ENCODE data around the gene CST4. TPM values are rescaled to one million over a fixed set of nuclear protein-coding genes. Genes with fewer than 3 reads are reported as not detected.
"Not testable (repeated sequence)": the region's sequence is repeated elsewhere in the genome, so short reads cannot be mapped to it uniquely, and the experiment has no call there.

Gene CST4
- total and polyA plus RNA-seq, 10 of the 15 experiments (the other 5 are each of a cell fraction or from before 2014, with no cell fraction given) = not detected

DNA sequence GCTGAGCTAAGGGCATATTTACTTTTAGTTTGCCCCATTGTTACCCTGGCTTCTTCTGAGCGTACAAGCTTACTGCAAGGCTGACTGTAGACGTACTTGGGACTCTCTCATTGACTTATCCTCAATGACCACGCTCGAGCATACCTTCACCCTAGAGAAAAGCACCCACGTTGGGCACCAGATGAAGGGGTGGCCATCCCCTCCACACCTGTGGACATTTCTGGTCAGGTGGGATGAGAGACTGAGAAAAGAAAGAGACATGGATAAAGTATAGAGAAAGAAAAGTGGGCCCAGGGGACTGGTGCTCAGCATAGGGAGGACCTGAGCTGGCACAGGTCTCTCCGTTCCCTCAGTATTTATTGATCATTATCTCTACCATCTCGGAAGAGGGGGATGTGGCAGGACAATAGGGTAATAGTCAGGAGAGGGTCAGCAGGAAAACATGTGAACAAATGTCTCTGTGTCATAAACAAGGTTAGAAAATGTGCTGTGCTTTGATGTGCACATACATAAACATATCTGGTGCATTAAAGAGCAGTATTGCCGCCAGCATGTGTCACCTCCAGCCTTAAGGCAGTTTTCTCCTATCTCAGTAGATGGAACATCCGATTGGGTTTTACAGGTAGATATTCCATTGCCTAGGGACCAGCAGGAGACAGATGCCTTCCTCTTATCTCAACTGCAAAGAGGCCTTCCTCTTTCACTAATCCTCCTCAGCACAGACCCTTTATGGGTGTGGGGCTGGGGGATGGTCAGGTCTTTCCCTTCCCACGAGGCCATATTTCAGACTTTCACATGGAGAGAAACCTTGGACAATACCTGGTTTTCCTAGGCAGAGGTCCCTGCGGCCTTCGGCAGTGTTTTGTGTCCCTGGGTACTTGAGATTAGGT, 5.6 kb upstream of the CST4 start:
- H3K9me3 ChIP-seq (replicated peaks; ENCODE audit: control insufficient read depth, insufficient read depth, low read length); BruUV-seq (replicated peaks); RAD21 ChIA-PET (ENCODE audit: unreplicated experiment); DNase-seq (ENCODE audit: low read depth, low spot score); intact Hi-C loops (cut with micrococcal nuclease; ENCODE audit: unreplicated experiment); in situ Hi-C loops (cut with MboI); H3K4me1 ChIP-seq (ENCODE audit: control insufficient read depth, insufficient read depth, low read length); H3K27ac ChIP-seq (ENCODE audit: control insufficient read depth, insufficient read depth); POLR2A ChIA-PET; CTCF ChIA-PET; H3K79me2 ChIP-seq (ENCODE audit: control insufficient read depth, insufficient read depth, low read length); H2AFZ ChIP-seq (ENCODE audit: control insufficient read depth, low read depth, low read length); H3K9ac ChIP-seq (ENCODE audit: control insufficient read depth, insufficient read depth, low read length); H4K20me1 ChIP-seq (ENCODE audit: control insufficient read depth, insufficient read depth); FAIRE-seq; H3K4me3 ChIP-seq; H3K4me2 ChIP-seq (ENCODE audit: control insufficient read depth, insufficient read depth); H3K27me3 ChIP-seq (replicated peaks in 1 of 2; ENCODE audit: control insufficient read depth in 2 of 2, insufficient read depth in 2 of 2, low read length in 1 of 2); H3K36me3 ChIP-seq (ENCODE audit: control insufficient read depth in 2 of 2, insufficient read depth in 2 of 2, low read length in 1 of 2); ATAC-seq: not testable (repeated sequence)
- SMC1A ChIA-PET (ENCODE audit: uncharacterized antibody, unreplicated experiment) = interaction anchor here (0.6 kb wide), 1 partner anchor 59 kb away, joined by 3 read pairs; no protein-coding TSS in a partner anchor
- 9% methylated on average over 12 of the region's 12 CpGs for WGBS (ENCODE audit: insufficient coverage, insufficient replicate concordance, low lambda C conversion rate, missing lambda C conversion rate)

DNA sequence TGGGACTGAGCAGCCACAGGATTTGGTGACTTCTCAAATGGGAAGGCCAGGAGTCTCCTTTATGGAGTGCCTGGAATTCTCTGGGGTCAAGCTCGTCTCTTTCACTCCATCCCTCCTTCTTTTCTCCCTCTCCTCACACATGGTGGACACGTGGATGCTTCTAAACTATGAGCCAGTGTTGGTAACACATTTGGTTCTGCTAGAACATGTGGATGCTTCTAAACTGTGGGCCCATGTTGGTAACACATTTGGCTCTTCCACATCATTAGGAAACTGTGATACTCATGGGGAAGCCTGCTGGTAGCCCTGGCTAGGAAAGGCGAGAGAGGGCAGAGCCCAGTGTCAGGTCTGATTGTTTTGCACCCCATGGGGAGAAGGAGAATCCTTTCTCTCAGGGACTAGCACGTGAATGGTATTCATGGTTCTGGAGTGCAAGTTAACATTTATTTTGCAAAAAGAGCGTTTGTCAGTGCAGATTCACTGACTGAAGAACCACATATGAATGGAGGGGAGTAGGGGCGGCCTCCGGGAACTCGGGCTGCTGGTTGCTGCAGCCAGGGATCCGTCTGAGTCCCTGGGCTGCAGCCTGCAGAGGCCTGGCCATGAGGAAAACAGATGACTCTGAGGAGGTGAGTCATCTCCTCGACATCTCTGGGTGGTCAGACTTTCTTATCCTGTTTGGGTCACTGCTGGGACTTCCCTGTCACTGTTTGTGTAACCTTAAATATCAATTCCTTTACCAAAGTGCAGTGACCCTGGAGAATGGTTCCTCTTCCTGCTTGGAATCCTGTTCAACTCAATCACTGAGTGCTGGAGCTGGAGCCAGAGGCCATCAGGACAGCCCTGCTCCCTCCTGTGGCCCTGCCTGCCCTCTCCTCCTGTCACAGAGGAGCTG, 4.1 kb upstream of the CST4 start:
- H2AFZ ChIP-seq (ENCODE audit: control insufficient read depth, low read depth, low read length); H3K9ac ChIP-seq (ENCODE audit: control insufficient read depth, insufficient read depth, low read length); in situ Hi-C loops (cut with MboI); H3K9me3 ChIP-seq (replicated peaks; ENCODE audit: control insufficient read depth, insufficient read depth, low read length); H3K4me3 ChIP-seq; DNase-seq (ENCODE audit: low read depth, low spot score); POLR2A ChIA-PET; FAIRE-seq; H3K79me2 ChIP-seq (ENCODE audit: control insufficient read depth, insufficient read depth, low read length); H4K20me1 ChIP-seq (ENCODE audit: control insufficient read depth, insufficient read depth); H3K36me3 ChIP-seq (ENCODE audit: control insufficient read depth in 2 of 2, insufficient read depth in 2 of 2, low read length in 1 of 2); BruUV-seq (replicated peaks); intact Hi-C loops (cut with micrococcal nuclease; ENCODE audit: unreplicated experiment); H3K27me3 ChIP-seq (replicated peaks in 1 of 2; ENCODE audit: control insufficient read depth in 2 of 2, insufficient read depth in 2 of 2, low read length in 1 of 2); H3K27ac ChIP-seq (ENCODE audit: control insufficient read depth, insufficient read depth); SMC1A ChIA-PET (ENCODE audit: uncharacterized antibody, unreplicated experiment); RAD21 ChIA-PET (ENCODE audit: unreplicated experiment); H3K4me1 ChIP-seq (ENCODE audit: control insufficient read depth, insufficient read depth, low read length); H3K4me2 ChIP-seq (ENCODE audit: control insufficient read depth, insufficient read depth): not testable (repeated sequence)
- 19% methylated on average over 10 of the region's 10 CpGs for WGBS (ENCODE audit: insufficient coverage, insufficient replicate concordance, low lambda C conversion rate, missing lambda C conversion rate)
- peak; percentile 38; the same call in 1 of the 3 replicates for ATAC-seq
- CTCF ChIA-PET = interaction anchor here (1.0 kb wide), 1 partner anchor 22 kb away, joined by 3 read pairs; no protein-coding TSS in a partner anchor

Data from GM12878 (cell line).